Peyer's patch (tissue), 4 donors: ENCODE measurements around the gene STAP2.

Source experiments
- POLR2A ChIP-seq, 2 donors: fragments of 450-650 bp; IDR thresholded peaks; one replicate each; pipeline ENCODE4 v1.5.1; 2017; ENCODE audit warnings: antibody characterized with exemption in 2 of 2, mild to moderate bottlenecking in 2 of 2, moderate library complexity in 2 of 2
- TF ChIP-seq, protein P1 (sequence below), 6 experiments: fragments of 450-650 bp in 4 of 6; fragments of 200-600 bp in 2 of 6; sonication (generic) in 1 of 6; IDR thresholded peaks; one replicate each; pipeline ENCODE4 v1.5.1; 2017 to 2019; ENCODE audit warnings: antibody characterized with exemption in 6 of 6, mild to moderate bottlenecking in 3 of 6, moderate library complexity in 1 of 6

DNA sequence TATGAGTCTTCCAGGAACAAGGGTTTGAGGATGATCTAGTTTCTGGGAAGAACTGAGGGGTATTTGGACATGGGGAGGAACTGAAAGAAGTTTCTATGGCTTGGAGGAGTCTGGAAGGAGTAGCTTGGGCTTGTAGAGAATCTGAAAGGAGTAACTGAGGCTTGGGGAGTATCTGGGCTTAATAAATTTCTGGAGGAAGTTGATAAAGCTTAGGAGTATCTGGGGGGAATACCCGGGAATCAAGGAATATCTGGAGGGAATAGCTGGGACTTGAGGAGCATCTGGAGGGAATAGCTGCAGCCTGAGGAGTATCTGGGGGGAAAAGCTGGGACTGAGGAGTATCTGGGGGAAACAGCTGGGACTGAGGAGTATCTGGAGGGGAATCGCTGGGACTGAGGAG is 18.2 kb downstream of the STAP2 start:
- TF ChIP-seq, protein P1, sequence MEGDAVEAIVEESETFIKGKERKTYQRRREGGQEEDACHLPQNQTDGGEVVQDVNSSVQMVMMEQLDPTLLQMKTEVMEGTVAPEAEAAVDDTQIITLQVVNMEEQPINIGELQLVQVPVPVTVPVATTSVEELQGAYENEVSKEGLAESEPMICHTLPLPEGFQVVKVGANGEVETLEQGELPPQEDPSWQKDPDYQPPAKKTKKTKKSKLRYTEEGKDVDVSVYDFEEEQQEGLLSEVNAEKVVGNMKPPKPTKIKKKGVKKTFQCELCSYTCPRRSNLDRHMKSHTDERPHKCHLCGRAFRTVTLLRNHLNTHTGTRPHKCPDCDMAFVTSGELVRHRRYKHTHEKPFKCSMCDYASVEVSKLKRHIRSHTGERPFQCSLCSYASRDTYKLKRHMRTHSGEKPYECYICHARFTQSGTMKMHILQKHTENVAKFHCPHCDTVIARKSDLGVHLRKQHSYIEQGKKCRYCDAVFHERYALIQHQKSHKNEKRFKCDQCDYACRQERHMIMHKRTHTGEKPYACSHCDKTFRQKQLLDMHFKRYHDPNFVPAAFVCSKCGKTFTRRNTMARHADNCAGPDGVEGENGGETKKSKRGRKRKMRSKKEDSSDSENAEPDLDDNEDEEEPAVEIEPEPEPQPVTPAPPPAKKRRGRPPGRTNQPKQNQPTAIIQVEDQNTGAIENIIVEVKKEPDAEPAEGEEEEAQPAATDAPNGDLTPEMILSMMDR (IDR thresholded peaks at IDR 0.05) = no peak
- TF ChIP-seq POLR2A (IDR thresholded peaks at IDR 0.05) = no peak
